GM18951 (cell line): ENCODE measurements around the gene GSX2.

Source experiments
- POLR2A ChIP-seq: IDR thresholded peaks from 4 replicates; pipeline ENCODE4 v1.6.1; 2011; ENCODE audit warnings: mild to moderate bottlenecking; ENCODE audit not compliant: insufficient read length, insufficient read depth; ENCODE audit errors: extremely low read depth
- in situ Hi-C: fragments of 300-500 bp; cut with MboI; formaldehyde crosslinking; loops from one replicate; pipeline ENCODE4 v1.12.0; 2022; ENCODE audit warnings: low sequenced_read_pairs, mixed read lengths, inconsistent platforms; ENCODE audit not compliant: unreplicated experiment

GSX2 gene

GRCh38 chr4:54139332-54139731, 39.4 kb downstream of the GSX2 start:
- in situ Hi-C loops, result no loop called here
- TF ChIP-seq POLR2A, result no peak

GRCh38 chr4:54140287-54140686, 40.3 kb downstream of the GSX2 start:
- no peak for TF ChIP-seq POLR2A
- in situ Hi-C loops, result no loop called here

GRCh38 chr4:54144199-54144598, 44.2 kb downstream of the GSX2 start:
- in situ Hi-C loops, result no loop called here
- TF ChIP-seq POLR2A, result no peak

- TF ChIP-seq POLR2A, result no peak
- in situ Hi-C loops, result no loop called here
These were observed 44.8 kb downstream of the GSX2 start for GRCh38 chr4:54144661-54145171.

GRCh38 chr4:54146139-54146538, 46.2 kb downstream of the GSX2 start:
- in situ Hi-C loops, result no loop called here
- TF ChIP-seq POLR2A, result no peak

GRCh38 chr4:54149323-54149722, 49.4 kb downstream of the GSX2 start:
- no peak for TF ChIP-seq POLR2A
- in situ Hi-C loops, result no loop called here
